HG02938 (cell line): Measurements from ENCODE around the gene SCPEP1.

Experiments
- ATAC-seq: cut with Tn5 transposase; IDR thresholded peaks from one replicate; pipeline ENCODE4 v1.9.1; 2021; ENCODE audit warnings: mild to moderate bottlenecking, moderate library complexity; ENCODE audit not compliant: unreplicated experiment

Gene SCPEP1

GRCh38 chr17:57034807-57035754 lies 57.1 kb downstream of the SCPEP1 start:
- ATAC-seq, result no peak

- ATAC-seq, result no peak
Observed at GRCh38 chr17:57035971-57036481, 58.1 kb downstream of the SCPEP1 start.

- no peak for ATAC-seq
Observed at GRCh38 chr17:57037411-57037810, 59.5 kb downstream of the SCPEP1 start.

- no peak for ATAC-seq
Observed at GRCh38 chr17:57038486-57038885, 60.6 kb downstream of the SCPEP1 start.

- ATAC-seq, result no peak
Observed at GRCh38 chr17:57040571-57040970, 62.6 kb downstream of the SCPEP1 start.

- no peak for ATAC-seq
Observed at GRCh38 chr17:57043276-57043675, 65.3 kb downstream of the SCPEP1 start.

- ATAC-seq, result no peak
Observed at GRCh38 chr17:57044976-57045867, 67.3 kb downstream of the SCPEP1 start.

- ATAC-seq, result no peak
Observed at GRCh38 chr17:57045868-57046704, 68.2 kb downstream of the SCPEP1 start.

- ATAC-seq, result no peak
Observed at GRCh38 chr17:57046749-57047148, 68.8 kb downstream of the SCPEP1 start.

- ATAC-seq, result no peak
Observed at GRCh38 chr17:57048096-57048495, 70.2 kb downstream of the SCPEP1 start.

GRCh38 chr17:57050306-57050705 lies 72.4 kb downstream of the SCPEP1 start:
- no peak for ATAC-seq

GRCh38 chr17:57051886-57052361 lies 74.0 kb downstream of the SCPEP1 start:
- no peak for ATAC-seq
